Measurements from ENCODE around the gene CHRNA3.
"Not testable (repeated sequence)": the region's sequence is repeated elsewhere in the genome, so short reads cannot be mapped to it uniquely, and the experiment has no call there.

CHRNA3 gene

GRCh38 chr15:78609551-78609950 lies 11.2 kb downstream of the CHRNA3 start:
- not testable (repeated sequence) for H3K36me3 ChIP-seq (ENCODE audit: insufficient read depth, low read length); H3K4me3 ChIP-seq (ENCODE audit: low read depth in 1 of 2, low read length in 2 of 2); H3K9me3 ChIP-seq (ENCODE audit: low read length); H3K9ac ChIP-seq (ENCODE audit: low read length); H3K4me1 ChIP-seq (ENCODE audit: insufficient read depth, low read length); H3K27me3 ChIP-seq (ENCODE audit: control insufficient read depth in 1 of 2, insufficient read depth in 2 of 2, low read length in 2 of 2); H3K27ac ChIP-seq (ENCODE audit: low read depth, low read length)

- H3K4me1 ChIP-seq (ENCODE audit: insufficient read depth, low read length) = no peaks in the 10 kb centered on the region
- H3K4me3 ChIP-seq (ENCODE audit: low read depth in 1 of 2, low read length in 2 of 2) = no peak overlapping the region
- no peak overlapping the region for H3K9ac ChIP-seq (ENCODE audit: low read length)
- no peak overlapping the region for H3K27ac ChIP-seq (ENCODE audit: low read depth, low read length)
- no peaks in the 10 kb centered on the region for H3K36me3 ChIP-seq (ENCODE audit: insufficient read depth, low read length)
- H3K9me3 ChIP-seq (ENCODE audit: low read length) = no peaks in the 10 kb centered on the region
- no peaks in the 10 kb centered on the region for H3K27me3 ChIP-seq (ENCODE audit: control insufficient read depth in 1 of 2, insufficient read depth in 2 of 2, low read length in 2 of 2)
Measured at GRCh38 chr15:78605680-78606079, 15.1 kb downstream of the CHRNA3 start.

GRCh38 chr15:78605201-78605600 lies 15.6 kb downstream of the CHRNA3 start:
- Histone ChIP-seq H3K27ac (ENCODE audit: low read depth, low read length) (no peak overlapping the region), H3K4me3 (ENCODE audit: low read depth in 1 of 2, low read length in 2 of 2) (no peak overlapping the region), H3K4me1 (ENCODE audit: insufficient read depth, low read length) (no peaks in the 10 kb centered on the region), H3K36me3 (ENCODE audit: insufficient read depth, low read length) (no peaks in the 10 kb centered on the region), H3K9ac (ENCODE audit: low read length) (no peak overlapping the region), H3K27me3 (ENCODE audit: control insufficient read depth in 1 of 2, insufficient read depth in 2 of 2, low read length in 2 of 2) (no peaks in the 10 kb centered on the region), H3K9me3 (ENCODE audit: low read length) (no peaks in the 10 kb centered on the region)

GRCh38 chr15:78604420-78604819 lies 16.4 kb downstream of the CHRNA3 start:
- no peaks in the 10 kb centered on the region for H3K9me3 ChIP-seq (ENCODE audit: low read length)
- H3K9ac ChIP-seq (ENCODE audit: low read length) = no peak overlapping the region
- H3K27ac ChIP-seq (ENCODE audit: low read depth, low read length) = no peak overlapping the region
- no peaks in the 10 kb centered on the region for H3K36me3 ChIP-seq (ENCODE audit: insufficient read depth, low read length)
- no peaks in the 10 kb centered on the region for H3K4me1 ChIP-seq (ENCODE audit: insufficient read depth, low read length)
- no peaks in the 10 kb centered on the region for H3K27me3 ChIP-seq (ENCODE audit: control insufficient read depth in 1 of 2, insufficient read depth in 2 of 2, low read length in 2 of 2)
- no peak overlapping the region for H3K4me3 ChIP-seq (ENCODE audit: low read depth in 1 of 2, low read length in 2 of 2)

GRCh38 chr15:78603467-78603866 lies 17.3 kb downstream of the CHRNA3 start:
- Histone ChIP-seq H3K4me1 (ENCODE audit: insufficient read depth, low read length) (no peaks in the 10 kb centered on the region), H3K27ac (ENCODE audit: low read depth, low read length) (no peak overlapping the region), H3K9ac (ENCODE audit: low read length) (no peak overlapping the region), H3K4me3 (ENCODE audit: low read depth in 1 of 2, low read length in 2 of 2) (no peak overlapping the region), H3K27me3 (ENCODE audit: control insufficient read depth in 1 of 2, insufficient read depth in 2 of 2, low read length in 2 of 2) (no peaks in the 10 kb centered on the region), H3K9me3 (ENCODE audit: low read length) (no peaks in the 10 kb centered on the region), H3K36me3 (ENCODE audit: insufficient read depth, low read length) (no peaks in the 10 kb centered on the region)

- Histone ChIP-seq H3K9me3 (ENCODE audit: low read length) (no peaks in the 10 kb centered on the region), H3K4me1 (ENCODE audit: insufficient read depth, low read length) (no peaks in the 10 kb centered on the region), H3K36me3 (ENCODE audit: insufficient read depth, low read length) (no peaks in the 10 kb centered on the region), H3K27me3 (ENCODE audit: control insufficient read depth in 1 of 2, insufficient read depth in 2 of 2, low read length in 2 of 2) (no peaks in the 10 kb centered on the region), H3K4me3 (ENCODE audit: low read depth in 1 of 2, low read length in 2 of 2) (no peak overlapping the region), H3K9ac (ENCODE audit: low read length) (no peak overlapping the region), H3K27ac (ENCODE audit: low read depth, low read length) (no peak overlapping the region)
Measured at GRCh38 chr15:78599189-78599588, 21.6 kb downstream of the CHRNA3 start.

GRCh38 chr15:78598348-78598747 lies 22.4 kb downstream of the CHRNA3 start:
- Histone ChIP-seq H3K27me3 (ENCODE audit: control insufficient read depth in 1 of 2, insufficient read depth in 2 of 2, low read length in 2 of 2) (no peaks in the 10 kb centered on the region), H3K27ac (ENCODE audit: low read depth, low read length) (no peak overlapping the region), H3K9ac (ENCODE audit: low read length) (no peak overlapping the region), H3K4me3 (ENCODE audit: low read depth in 1 of 2, low read length in 2 of 2) (no peak overlapping the region), H3K36me3 (ENCODE audit: insufficient read depth, low read length) (no peaks in the 10 kb centered on the region), H3K4me1 (ENCODE audit: insufficient read depth, low read length) (no peaks in the 10 kb centered on the region), H3K9me3 (ENCODE audit: low read length) (no peaks in the 10 kb centered on the region)

GRCh38 chr15:78597583-78597982 lies 23.2 kb downstream of the CHRNA3 start:
- Histone ChIP-seq H3K4me3 (ENCODE audit: low read depth in 1 of 2, low read length in 2 of 2) (no peak overlapping the region), H3K9ac (ENCODE audit: low read length) (no peak overlapping the region), H3K4me1 (ENCODE audit: insufficient read depth, low read length) (no peaks in the 10 kb centered on the region), H3K27ac (ENCODE audit: low read depth, low read length) (no peak overlapping the region), H3K36me3 (ENCODE audit: insufficient read depth, low read length) (no peaks in the 10 kb centered on the region), H3K27me3 (ENCODE audit: control insufficient read depth in 1 of 2, insufficient read depth in 2 of 2, low read length in 2 of 2) (no peaks in the 10 kb centered on the region), H3K9me3 (ENCODE audit: low read length) (no peaks in the 10 kb centered on the region)

GRCh38 chr15:78574944-78575343 lies 45.9 kb downstream of the CHRNA3 start:
- Histone ChIP-seq H3K27me3 (ENCODE audit: control insufficient read depth in 1 of 2, insufficient read depth in 2 of 2, low read length in 2 of 2) (no peaks in the 10 kb centered on the region), H3K36me3 (ENCODE audit: insufficient read depth, low read length) (no peaks in the 10 kb centered on the region), H3K27ac (ENCODE audit: low read depth, low read length) (no peak overlapping the region), H3K9me3 (ENCODE audit: low read length) (no peaks in the 10 kb centered on the region), H3K4me1 (ENCODE audit: insufficient read depth, low read length) (no peaks in the 10 kb centered on the region), H3K4me3 (ENCODE audit: low read depth in 1 of 2, low read length in 2 of 2) (no peak overlapping the region), H3K9ac (ENCODE audit: low read length) (no peak overlapping the region)

- Histone ChIP-seq H3K9ac (ENCODE audit: low read length) (no peak overlapping the region), H3K4me1 (ENCODE audit: insufficient read depth, low read length) (no peaks in the 10 kb centered on the region), H3K9me3 (ENCODE audit: low read length) (no peaks in the 10 kb centered on the region), H3K36me3 (ENCODE audit: insufficient read depth, low read length) (no peaks in the 10 kb centered on the region), H3K27ac (ENCODE audit: low read depth, low read length) (no peak overlapping the region), H3K4me3 (ENCODE audit: low read depth in 1 of 2, low read length in 2 of 2) (no peak overlapping the region), H3K27me3 (ENCODE audit: control insufficient read depth in 1 of 2, insufficient read depth in 2 of 2, low read length in 2 of 2) (no peaks in the 10 kb centered on the region)
Measured at GRCh38 chr15:78573416-78573815, 47.4 kb downstream of the CHRNA3 start.

GRCh38 chr15:78571382-78571781 lies 49.4 kb downstream of the CHRNA3 start:
- no peaks in the 10 kb centered on the region for H3K4me1 ChIP-seq (ENCODE audit: insufficient read depth, low read length)
- H3K27me3 ChIP-seq (ENCODE audit: control insufficient read depth in 1 of 2, insufficient read depth in 2 of 2, low read length in 2 of 2) = no peaks in the 10 kb centered on the region
- H3K36me3 ChIP-seq (ENCODE audit: insufficient read depth, low read length) = no peaks in the 10 kb centered on the region
- H3K4me3 ChIP-seq (ENCODE audit: low read depth in 1 of 2, low read length in 2 of 2) = no peak overlapping the region
- H3K27ac ChIP-seq (ENCODE audit: low read depth, low read length) = no peak overlapping the region
- no peaks in the 10 kb centered on the region for H3K9me3 ChIP-seq (ENCODE audit: low read length)
- H3K9ac ChIP-seq (ENCODE audit: low read length) = no peak overlapping the region

GRCh38 chr15:78570710-78571109 lies 50.1 kb downstream of the CHRNA3 start:
- H3K27me3 ChIP-seq (ENCODE audit: control insufficient read depth in 1 of 2, insufficient read depth in 2 of 2, low read length in 2 of 2) = no peaks in the 10 kb centered on the region
- H3K27ac ChIP-seq (ENCODE audit: low read depth, low read length) = no peak overlapping the region
- H3K9me3 ChIP-seq (ENCODE audit: low read length) = no peaks in the 10 kb centered on the region
- no peak overlapping the region for H3K9ac ChIP-seq (ENCODE audit: low read length)
- H3K4me1 ChIP-seq (ENCODE audit: insufficient read depth, low read length) = peaks cover 6% of the 10 kb centered on the region
- H3K36me3 ChIP-seq (ENCODE audit: insufficient read depth, low read length) = no peaks in the 10 kb centered on the region
- no peak overlapping the region for H3K4me3 ChIP-seq (ENCODE audit: low read depth in 1 of 2, low read length in 2 of 2)
